B cell (primary cell): ENCODE results near the gene PLPP7.

Experiments used
- EZH2 ChIP-seq: IDR thresholded peaks from 2 replicates; pipeline ENCODE4 v1.6.1; 2012; ENCODE audit warnings: borderline replicate concordance, low read depth, mild to moderate bottlenecking, moderate library complexity, low read length; ENCODE audit not compliant: insufficient read depth, poor library complexity, severe bottlenecking
- TF ChIP-seq, protein P1 (sequence below): fragments of 200-600 bp; IDR thresholded peaks from one replicate; pipeline ENCODE4 v1.8.0; 2022; ENCODE audit warnings: antibody characterized with exemption, mild to moderate bottlenecking

DNA sequence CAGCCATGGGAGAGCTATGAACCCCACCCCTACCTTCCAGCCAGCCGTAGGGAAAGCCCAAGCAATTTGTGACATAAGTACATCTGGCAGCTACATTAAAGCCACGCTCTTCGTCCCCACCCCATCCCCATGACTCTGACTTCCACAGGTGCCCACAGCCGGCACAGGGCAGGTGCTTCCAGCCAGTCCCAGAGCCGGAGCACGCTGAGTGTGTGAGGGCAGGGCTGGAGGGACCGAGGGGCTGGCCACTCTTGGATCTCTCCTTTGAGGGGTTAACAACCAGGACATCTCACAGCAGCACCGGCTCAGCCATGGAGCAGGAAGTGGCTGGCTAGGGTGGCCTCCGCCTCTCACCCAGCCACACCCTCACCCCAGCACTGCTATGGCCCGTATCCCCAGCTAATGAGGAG, 10.8 kb upstream of the PLPP7 start:
- TF ChIP-seq, protein P1, sequence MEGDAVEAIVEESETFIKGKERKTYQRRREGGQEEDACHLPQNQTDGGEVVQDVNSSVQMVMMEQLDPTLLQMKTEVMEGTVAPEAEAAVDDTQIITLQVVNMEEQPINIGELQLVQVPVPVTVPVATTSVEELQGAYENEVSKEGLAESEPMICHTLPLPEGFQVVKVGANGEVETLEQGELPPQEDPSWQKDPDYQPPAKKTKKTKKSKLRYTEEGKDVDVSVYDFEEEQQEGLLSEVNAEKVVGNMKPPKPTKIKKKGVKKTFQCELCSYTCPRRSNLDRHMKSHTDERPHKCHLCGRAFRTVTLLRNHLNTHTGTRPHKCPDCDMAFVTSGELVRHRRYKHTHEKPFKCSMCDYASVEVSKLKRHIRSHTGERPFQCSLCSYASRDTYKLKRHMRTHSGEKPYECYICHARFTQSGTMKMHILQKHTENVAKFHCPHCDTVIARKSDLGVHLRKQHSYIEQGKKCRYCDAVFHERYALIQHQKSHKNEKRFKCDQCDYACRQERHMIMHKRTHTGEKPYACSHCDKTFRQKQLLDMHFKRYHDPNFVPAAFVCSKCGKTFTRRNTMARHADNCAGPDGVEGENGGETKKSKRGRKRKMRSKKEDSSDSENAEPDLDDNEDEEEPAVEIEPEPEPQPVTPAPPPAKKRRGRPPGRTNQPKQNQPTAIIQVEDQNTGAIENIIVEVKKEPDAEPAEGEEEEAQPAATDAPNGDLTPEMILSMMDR, result no peak
- no peak for TF ChIP-seq EZH2
